K562 (cell line): ENCODE results near the gene WDR64. TPM values are rescaled to one million over a fixed set of nuclear protein-coding genes. Genes with fewer than 3 reads are reported as not detected.

Experiments
- ARHGAP35 ChIP-seq: fragments of 450-650 bp; IDR thresholded peaks from 2 replicates; pipeline ENCODE4 v1.6.1; 2018; ENCODE audit not compliant: partially characterized antibody
- ELF1 ChIP-seq: fragments of 200-800 bp; sonication (Bioruptor generic); IDR thresholded peaks from 2 replicates; pipeline ENCODE4 v1.6.1; 2016; ENCODE audit warnings: missing genetic modification characterization, missing compliant biosample characterization
- FOS ChIP-seq: IDR thresholded peaks from 3 replicates; pipeline ENCODE4 v1.6.1; 2011; ENCODE audit not compliant: insufficient read length; ENCODE audit errors: extremely low read depth
- FOXA1 ChIP-seq: fragments of 450-650 bp; IDR thresholded peaks from 2 replicates; pipeline ENCODE4 v1.6.1; 2016; ENCODE audit warnings: mild to moderate bottlenecking, borderline replicate concordance
- FUS ChIP-seq: fragments of 200-400 bp; formaldehyde crosslinking; optimal IDR thresholded peaks from 2 replicates; pipeline ENCODE3; 2017; ENCODE audit warnings: low read depth, low read length
- GABPA ChIP-seq: fragments of 200-800 bp; sonication (Bioruptor generic); conservative IDR thresholded peaks from 2 replicates; pipeline ENCODE4 v1.6.1; 2016; ENCODE audit warnings: low read depth, missing genetic modification characterization, missing compliant biosample characterization
- HMG20A ChIP-seq: fragments of 450-650 bp; formaldehyde crosslinking; conservative IDR thresholded peaks from 2 replicates; pipeline ENCODE4 v1.4.0; 2020; ENCODE audit warnings: mild to moderate bottlenecking, mixed read lengths
- HNRNPK ChIP-seq: fragments of 200-400 bp; formaldehyde crosslinking; IDR thresholded peaks from one replicate; pipeline ENCODE4 v1.6.1; 2018; ENCODE audit warnings: mild to moderate bottlenecking, low read depth, low read length; ENCODE audit not compliant: poor library complexity, severe bottlenecking
- HNRNPL ChIP-seq: fragments of 200-400 bp; formaldehyde crosslinking; IDR thresholded peaks from 2 replicates; pipeline ENCODE4 v1.6.1; 2017; ENCODE audit warnings: low read depth, mild to moderate bottlenecking, low read length
- JUN ChIP-seq, 2 experiments: sonication (generic) in 1 of 2; formaldehyde crosslinking in 1 of 2; IDR thresholded peaks; 2 replicates each; pipeline versions ENCODE4 v1.6.1 to v1.8.0; 2012 to 2022; ENCODE audit warnings: borderline replicate concordance in 2 of 2, mild to moderate bottlenecking in 2 of 2, improper control_type of control experiment in 1 of 2, low read depth in 1 of 2, low read length in 1 of 2, missing genetic modification reagents in 1 of 2
- MNT ChIP-seq, 2 experiments: fragments of 450-650 bp; conservative IDR thresholded peaks; 2 replicates each; pipeline ENCODE4 v1.6.1; 2017; ENCODE audit warnings: mild to moderate bottlenecking in 2 of 2, moderate library complexity in 2 of 2
- MTA2 ChIP-seq: fragments of 450-650 bp; IDR thresholded peaks from 2 replicates; pipeline ENCODE4 v1.6.1; 2016; ENCODE audit warnings: low read depth
- NCOA4 ChIP-seq: fragments of 450-650 bp; IDR thresholded peaks from 2 replicates; pipeline ENCODE4 v1.6.1; 2018; ENCODE audit warnings: mild to moderate bottlenecking; ENCODE audit not compliant: partially characterized antibody
- NR3C1 ChIP-seq: sonication (generic); formaldehyde crosslinking; IDR thresholded peaks from 2 replicates; pipeline ENCODE4 v1.8.1; 2022; ENCODE audit warnings: missing genetic modification reagents
- POLR2AphosphoS2 ChIP-seq: IDR thresholded peaks from 2 replicates; pipeline ENCODE4 v1.6.1; 2012; ENCODE audit warnings: low read length, improper control_type of control experiment
- RAD51 ChIP-seq: fragments of 450-650 bp; IDR thresholded peaks from 2 replicates; pipeline ENCODE4 v1.7.1; 2016; ENCODE audit warnings: low read depth, mild to moderate bottlenecking, borderline replicate concordance
- SP2 ChIP-seq: IDR thresholded peaks from 2 replicates; pipeline ENCODE4 v1.6.1; 2011; ENCODE audit warnings: mild to moderate bottlenecking, low read depth, low read length, moderate library complexity; ENCODE audit not compliant: poor library complexity, severe bottlenecking; ENCODE audit errors: extremely low read depth
- SRSF9 ChIP-seq: fragments of 200-400 bp; formaldehyde crosslinking; IDR thresholded peaks from 2 replicates; pipeline ENCODE4 v1.6.1; 2017; ENCODE audit warnings: low read depth, low read length, borderline replicate concordance
- STAG1 ChIP-seq: sonication (generic); formaldehyde crosslinking; IDR thresholded peaks from 2 replicates; pipeline ENCODE4 v1.5.0; 2020; ENCODE audit warnings: missing genetic modification reagents, borderline replicate concordance
- TRIM28 ChIP-seq: fragments of 450-650 bp; IDR thresholded peaks from 2 replicates; pipeline ENCODE4 v1.6.1; 2017
- ZBTB8A ChIP-seq: fragments of 450-650 bp; IDR thresholded peaks from 2 replicates; pipeline ENCODE4 v1.6.1; 2018; ENCODE audit warnings: mild to moderate bottlenecking, moderate library complexity; ENCODE audit not compliant: partially characterized antibody
- ZKSCAN8 ChIP-seq: fragments of 200-800 bp; sonication (Bioruptor generic); IDR thresholded peaks from 2 replicates; pipeline ENCODE4 v1.6.1; 2016; ENCODE audit warnings: missing genetic modification characterization, missing compliant biosample characterization
- ZNF584 ChIP-seq: fragments of 200-800 bp; sonication (Bioruptor generic); IDR thresholded peaks from 2 replicates; pipeline ENCODE4 v1.6.1; 2016; ENCODE audit warnings: low read depth, mild to moderate bottlenecking, missing genetic modification characterization, missing compliant biosample characterization
- ZNF707 ChIP-seq: fragments of 250-450 bp; sonication (Bioruptor Pico); conservative IDR thresholded peaks from 2 replicates; pipeline ENCODE4 v1.8.0; 2022; ENCODE audit warnings: inconsistent platforms, mild to moderate bottlenecking, moderate library complexity
- ZNF764 ChIP-seq: fragments of 250-450 bp; sonication (Bioruptor Pico); IDR thresholded peaks from 2 replicates; pipeline ENCODE4 v1.4.0; 2020; ENCODE audit warnings: low read depth, mild to moderate bottlenecking, moderate library complexity
- polyA plus RNA-seq, 8 experiments: library from polyadenylated mRNA; depleted of rRNA in 4 of 8; stranded (reverse) in 5 of 8; unstranded in 3 of 8; fragments of >200 nt; fragmentation: Nextera tagmentation in 2 of 8; fragmentation: Illumina TruSeq in 1 of 8; extraction: Ambion mirVana in 2 of 8; extraction: Trizol in 1 of 8; gene quantifications; 2 replicates each; pipeline versions ENCODE4 v1.2.1 to v1.2.3, GENCODE V29; 2011 to 2014; ENCODE audit warnings: inconsistent platforms in 1 of 8, missing spikeins in 1 of 8
- total RNA-seq, 7 experiments: library from RNA; depleted of rRNA in 6 of 7; stranded (reverse); fragments of >200 nt in 6 of 7; fragmentation: Illumina TruSeq in 2 of 7; extraction: Trizol in 2 of 7; gene quantifications; 2 replicates each; pipeline versions ENCODE4 v1.2.1 to v1.2.3, GENCODE V29; 2011 to 2021; ENCODE audit warnings: low replicate concordance in 1 of 7
- TF ChIP-seq, protein P1 (sequence below): sonication (generic); formaldehyde crosslinking; IDR thresholded peaks from 2 replicates; pipeline ENCODE4 v1.8.0; 2022; ENCODE audit warnings: mild to moderate bottlenecking, missing genetic modification reagents, borderline replicate concordance

Gene WDR64
- total and polyA plus RNA-seq, 9 of the 15 experiments (the other 6 are each of a cell fraction or from before 2014, with no cell fraction given), result 0.06 to 0.29 (median 0.19) TPM; not detected in 5

- TF ChIP-seq JUN (IDR thresholded peaks at IDR 0.05; ENCODE audit: borderline replicate concordance, low read depth, low read length) (no peak), JUN (CRISPR knock-in tag; IDR thresholded peaks at IDR 0.05; ENCODE audit: borderline replicate concordance) (no peak), FUS (no peak), FOXA1 (no peak), ZNF764 (CRISPR knock-in tag) (no peak), ZKSCAN8 (CRISPR knock-in tag) (no peak), TRIM28 (peak; percentile 64; the same call in 1 of the 2 replicates), ZNF584 (CRISPR knock-in tag) (no peak), HMG20A (CRISPR knock-in tag) (no peak), ELF1 (tag) (no peak), HNRNPL (no peak), NR3C1 (CRISPR knock-in tag) (no peak), SRSF9 (no peak), NCOA4 (no peak), HNRNPK (no peak), POLR2AphosphoS2 (no peak), STAG1 (CRISPR knock-in tag) (no peak), MTA2 (no peak), GABPA (tag) (no peak), ARHGAP35 (no peak), SP2 (no peak), ZNF707 (CRISPR knock-in tag) (no peak), MNT (conservative IDR thresholded peaks at IDR 0.05) (0 out of 4 replicates have a peak, but pooled peaks of 1 of the 2 experiments have one; percentile 2), RAD51 (no peak), ZBTB8A (no peak), FOS (no peak)
- TF ChIP-seq, protein P1, sequence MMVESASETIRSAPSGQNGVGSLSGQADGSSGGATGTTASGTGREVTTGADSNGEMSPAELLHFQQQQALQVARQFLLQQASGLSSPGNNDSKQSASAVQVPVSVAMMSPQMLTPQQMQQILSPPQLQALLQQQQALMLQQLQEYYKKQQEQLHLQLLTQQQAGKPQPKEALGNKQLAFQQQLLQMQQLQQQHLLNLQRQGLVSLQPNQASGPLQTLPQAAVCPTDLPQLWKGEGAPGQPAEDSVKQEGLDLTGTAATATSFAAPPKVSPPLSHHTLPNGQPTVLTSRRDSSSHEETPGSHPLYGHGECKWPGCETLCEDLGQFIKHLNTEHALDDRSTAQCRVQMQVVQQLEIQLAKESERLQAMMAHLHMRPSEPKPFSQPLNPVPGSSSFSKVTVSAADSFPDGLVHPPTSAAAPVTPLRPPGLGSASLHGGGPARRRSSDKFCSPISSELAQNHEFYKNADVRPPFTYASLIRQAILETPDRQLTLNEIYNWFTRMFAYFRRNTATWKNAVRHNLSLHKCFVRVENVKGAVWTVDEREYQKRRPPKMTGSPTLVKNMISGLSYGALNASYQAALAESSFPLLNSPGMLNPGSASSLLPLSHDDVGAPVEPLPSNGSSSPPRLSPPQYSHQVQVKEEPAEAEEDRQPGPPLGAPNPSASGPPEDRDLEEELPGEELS (CRISPR knock-in tag), result no peak
Measured at GRCh38 chr1:241639623-241640148, 12.4 kb upstream of the WDR64 start (continued).
